ENCODE data around the gene ZNF628.
"Not testable (repeated sequence)": the region's sequence is repeated elsewhere in the genome, so short reads cannot be mapped to it uniquely, and the experiment has no call there.

ZNF628 gene

GRCh38 chr19:55446060-55446459 is 30.4 kb upstream of the ZNF628 start:
- Histone ChIP-seq H3K9ac (no peak overlapping the region), H3K36me3 (ENCODE audit: insufficient read depth) (no peaks in the 10 kb centered on the region), H3K27me3 (ENCODE audit: insufficient read depth, low read depth) (peaks cover 46% of the 10 kb centered on the region), H2AFZ (ENCODE audit: low read depth) (no peak overlapping the region), H4K20me1 (ENCODE audit: insufficient read depth) (no peaks in the 10 kb centered on the region), H3K4me3 (IDR thresholded peaks at IDR 0.05; ENCODE audit: insufficient read depth, low read depth, low read length) (no peak overlapping the region), H3K79me2 (ENCODE audit: insufficient read depth, low read depth) (no peaks in the 10 kb centered on the region), H3K27ac (no peak overlapping the region), H3K4me2 (no peak overlapping the region), H3K4me1 (ENCODE audit: low read depth, poor library complexity, severe bottlenecking) (no peaks in the 10 kb centered on the region)
- no peak for TF ChIP-seq CTCF (conservative IDR thresholded peaks at IDR 0.05; ENCODE audit: low read depth, low read length)

- no peak for TF ChIP-seq CTCF (conservative IDR thresholded peaks at IDR 0.05; ENCODE audit: low read depth, low read length)
- H3K4me1 ChIP-seq (ENCODE audit: low read depth, poor library complexity, severe bottlenecking): no peaks in the 10 kb centered on the region
- H3K9ac ChIP-seq: no peak overlapping the region
- H3K4me3 ChIP-seq (IDR thresholded peaks at IDR 0.05; ENCODE audit: insufficient read depth, low read depth, low read length): no peak overlapping the region
- H3K27ac ChIP-seq: no peak overlapping the region
- H2AFZ ChIP-seq (ENCODE audit: low read depth): no peak overlapping the region
- no peaks in the 10 kb centered on the region for H3K36me3 ChIP-seq (ENCODE audit: insufficient read depth)
- no peaks in the 10 kb centered on the region for H3K79me2 ChIP-seq (ENCODE audit: insufficient read depth, low read depth)
- no peaks in the 10 kb centered on the region for H4K20me1 ChIP-seq (ENCODE audit: insufficient read depth)
- H3K4me2 ChIP-seq: no peak overlapping the region
- H3K27me3 ChIP-seq (ENCODE audit: insufficient read depth, low read depth): peaks cover 38% of the 10 kb centered on the region
These were observed 28.8 kb upstream of the ZNF628 start for GRCh38 chr19:55447421-55448174.

GRCh38 chr19:55448175-55448490 is 28.3 kb upstream of the ZNF628 start:
- H3K4me3 ChIP-seq (IDR thresholded peaks at IDR 0.05; ENCODE audit: insufficient read depth, low read depth, low read length); H4K20me1 ChIP-seq (ENCODE audit: insufficient read depth); H3K4me1 ChIP-seq (ENCODE audit: low read depth, poor library complexity, severe bottlenecking); H3K36me3 ChIP-seq (ENCODE audit: insufficient read depth); H3K79me2 ChIP-seq (ENCODE audit: insufficient read depth, low read depth); H3K27ac ChIP-seq; H2AFZ ChIP-seq (ENCODE audit: low read depth); H3K9ac ChIP-seq; H3K4me2 ChIP-seq: not testable (repeated sequence)
- H3K27me3 ChIP-seq (ENCODE audit: insufficient read depth, low read depth): peaks cover 35% of the 10 kb centered on the region

GRCh38 chr19:55449469-55449868 is 26.9 kb upstream of the ZNF628 start:
- Histone ChIP-seq H3K4me1 (ENCODE audit: low read depth, poor library complexity, severe bottlenecking) (no peaks in the 10 kb centered on the region), H4K20me1 (ENCODE audit: insufficient read depth) (no peaks in the 10 kb centered on the region), H3K27ac (no peak overlapping the region), H3K79me2 (ENCODE audit: insufficient read depth, low read depth) (no peaks in the 10 kb centered on the region), H3K27me3 (ENCODE audit: insufficient read depth, low read depth) (peaks cover 24% of the 10 kb centered on the region), H3K4me3 (IDR thresholded peaks at IDR 0.05; ENCODE audit: insufficient read depth, low read depth, low read length) (no peak overlapping the region), H3K9ac (no peak overlapping the region), H3K36me3 (ENCODE audit: insufficient read depth) (no peaks in the 10 kb centered on the region), H3K4me2 (no peak overlapping the region), H2AFZ (ENCODE audit: low read depth) (no peak overlapping the region)
- TF ChIP-seq CTCF (conservative IDR thresholded peaks at IDR 0.05; ENCODE audit: low read depth, low read length): no peak

GRCh38 chr19:55451163-55451964 is 25.1 kb upstream of the ZNF628 start:
- Histone ChIP-seq H3K4me2 (no peak overlapping the region), H3K36me3 (ENCODE audit: insufficient read depth) (no peaks in the 10 kb centered on the region), H3K27me3 (ENCODE audit: insufficient read depth, low read depth) (peaks cover 8% of the 10 kb centered on the region), H3K27ac (no peak overlapping the region), H3K79me2 (ENCODE audit: insufficient read depth, low read depth) (no peaks in the 10 kb centered on the region), H4K20me1 (ENCODE audit: insufficient read depth) (no peaks in the 10 kb centered on the region), H2AFZ (ENCODE audit: low read depth) (no peak overlapping the region), H3K9ac (no peak overlapping the region), H3K4me1 (ENCODE audit: low read depth, poor library complexity, severe bottlenecking) (no peaks in the 10 kb centered on the region), H3K4me3 (IDR thresholded peaks at IDR 0.05; ENCODE audit: insufficient read depth, low read depth, low read length) (no peak overlapping the region)
- TF ChIP-seq CTCF (conservative IDR thresholded peaks at IDR 0.05; ENCODE audit: low read depth, low read length): no peak
